ENCODE data around the gene GPR183.

DNA sequence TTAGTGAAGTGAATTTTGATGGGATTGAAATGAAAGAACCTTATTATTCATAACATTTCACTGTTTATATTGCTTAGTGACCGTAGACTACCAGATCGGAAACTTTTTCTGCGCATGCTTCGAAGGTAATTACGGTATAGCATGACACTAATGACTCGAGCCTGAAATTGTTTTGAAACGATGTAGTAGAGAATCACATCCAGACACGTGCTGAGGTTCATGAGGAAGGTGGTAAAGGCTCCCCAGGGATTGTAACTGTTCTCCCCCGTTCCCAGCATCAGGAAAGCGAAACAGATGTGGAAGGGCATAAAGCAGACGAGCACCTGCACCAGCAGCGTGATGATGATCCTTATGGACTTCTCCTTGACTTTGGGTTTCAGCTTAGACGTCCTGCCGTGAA is 52.4 kb downstream of the GPR183 start:
- TF ChIP-seq, protein P1, sequence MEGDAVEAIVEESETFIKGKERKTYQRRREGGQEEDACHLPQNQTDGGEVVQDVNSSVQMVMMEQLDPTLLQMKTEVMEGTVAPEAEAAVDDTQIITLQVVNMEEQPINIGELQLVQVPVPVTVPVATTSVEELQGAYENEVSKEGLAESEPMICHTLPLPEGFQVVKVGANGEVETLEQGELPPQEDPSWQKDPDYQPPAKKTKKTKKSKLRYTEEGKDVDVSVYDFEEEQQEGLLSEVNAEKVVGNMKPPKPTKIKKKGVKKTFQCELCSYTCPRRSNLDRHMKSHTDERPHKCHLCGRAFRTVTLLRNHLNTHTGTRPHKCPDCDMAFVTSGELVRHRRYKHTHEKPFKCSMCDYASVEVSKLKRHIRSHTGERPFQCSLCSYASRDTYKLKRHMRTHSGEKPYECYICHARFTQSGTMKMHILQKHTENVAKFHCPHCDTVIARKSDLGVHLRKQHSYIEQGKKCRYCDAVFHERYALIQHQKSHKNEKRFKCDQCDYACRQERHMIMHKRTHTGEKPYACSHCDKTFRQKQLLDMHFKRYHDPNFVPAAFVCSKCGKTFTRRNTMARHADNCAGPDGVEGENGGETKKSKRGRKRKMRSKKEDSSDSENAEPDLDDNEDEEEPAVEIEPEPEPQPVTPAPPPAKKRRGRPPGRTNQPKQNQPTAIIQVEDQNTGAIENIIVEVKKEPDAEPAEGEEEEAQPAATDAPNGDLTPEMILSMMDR (conservative IDR thresholded peaks at IDR 0.05 in 1 of 2, IDR thresholded peaks at IDR 0.05 in 1 of 2; ENCODE audit: extremely low read depth in 1 of 2, insufficient read depth in 1 of 2, low read depth in 1 of 2, low read length in 2 of 2) = no peak
- no peak for TF ChIP-seq EZH2 (IDR thresholded peaks at IDR 0.05; ENCODE audit: borderline replicate concordance, low read length)

Measured in mammary epithelial cell (primary cell).